ENCODE measurements around the gene TYW1. TPM values are rescaled to one million over a fixed set of nuclear protein-coding genes. Genes with fewer than 3 reads are reported as not detected.
"Not testable (repeated sequence)": the region's sequence is repeated elsewhere in the genome, so short reads cannot be mapped to it uniquely, and the experiment has no call there.

TYW1 gene
- total and polyA plus RNA-seq, 2 of the 8 experiments (the other 6 are each of a cell fraction or from before 2014, with no cell fraction given): 8.8 to 16.2 TPM

- H2BK5ac ChIP-seq (ENCODE audit: low read depth, low read length); H3K9ac ChIP-seq (replicated peaks in 1 of 4; ENCODE audit: extremely low read depth in 1 of 4, low read depth in 3 of 4, low read length in 3 of 4); H3K4ac ChIP-seq (replicated peaks; ENCODE audit: insufficient read length, low read depth, low read length); H2AK5ac ChIP-seq (ENCODE audit: low read depth, low read length); H3K9me3 ChIP-seq (ENCODE audit: insufficient read depth in 2 of 2, low read depth in 1 of 2, low read length in 1 of 2); H2BK12ac ChIP-seq (ENCODE audit: low read depth, low read length); H2AFZ ChIP-seq (ENCODE audit: low read length); H3K79me1 ChIP-seq (ENCODE audit: low read depth, low read length); H4K5ac ChIP-seq (ENCODE audit: insufficient read length, low read depth, low read length); H3K23ac ChIP-seq (ENCODE audit: insufficient read length); H2BK15ac ChIP-seq (ENCODE audit: low read length); CTCF ChIA-PET (ENCODE audit: partially characterized antibody); DNase-seq (ENCODE audit: low read depth in 1 of 2, low spot score in 2 of 2); H3K56ac ChIP-seq (replicated peaks; ENCODE audit: insufficient read length, low read depth, low read length); H3K27ac ChIP-seq (ENCODE audit: low read depth, low read length); H4K20me1 ChIP-seq (replicated peaks in 1 of 2; ENCODE audit: control insufficient read depth in 1 of 2, insufficient read depth in 2 of 2, low read length in 2 of 2); H2BK120ac ChIP-seq (replicated peaks; ENCODE audit: low read depth, low read length); H4K8ac ChIP-seq (ENCODE audit: extremely low read depth, insufficient read depth, low read length); H2BK20ac ChIP-seq (ENCODE audit: low read length); H3K27me3 ChIP-seq (replicated peaks in 1 of 4; ENCODE audit: control insufficient read depth in 3 of 4, extremely low read depth in 1 of 4, insufficient read depth in 3 of 4, low read length in 3 of 4); H3K4me2 ChIP-seq (ENCODE audit: insufficient read depth in 1 of 2, low read depth in 2 of 2, low read length in 2 of 2); FAIRE-seq; H3K23me2 ChIP-seq (ENCODE audit: low read depth, low read length); H3K4me1 ChIP-seq (replicated peaks in 1 of 4; ENCODE audit: control insufficient read depth in 3 of 4, insufficient read depth in 4 of 4, low read length in 3 of 4); H3K79me2 ChIP-seq (ENCODE audit: control insufficient read depth in 1 of 2, insufficient read depth in 2 of 2, low read length in 2 of 2); H4K91ac ChIP-seq (replicated peaks; ENCODE audit: insufficient read length, low read length); H3K36me3 ChIP-seq (ENCODE audit: control insufficient read depth in 2 of 4, insufficient read depth in 4 of 4, low read length in 3 of 4); H3K4me3 ChIP-seq (ENCODE audit: extremely low read depth in 1 of 4, insufficient read depth in 2 of 4, low read depth in 3 of 4, low read length in 4 of 4); POLR2A ChIA-PET (ENCODE audit: partially characterized antibody); H3K14ac ChIP-seq (ENCODE audit: insufficient read length); H3K18ac ChIP-seq (ENCODE audit: extremely low read depth, low read length): not testable (repeated sequence)
- WGBS, 2 experiments (ENCODE audit: extremely low coverage in 1 of 2, insufficient coverage in 1 of 2, insufficient read length in 1 of 2, insufficient replicate concordance in 2 of 2, low coverage in 1 of 2, low lambda C conversion rate in 2 of 2, missing lambda C conversion rate in 1 of 2): 87% methylated on average over 3 of the region's 3 CpGs; no CpG with 5 or more reads in 1 of the 2 experiments
Measured at GRCh38 chr7:67139876-67140275, 143.2 kb downstream of the TYW1 start.

- H3K14ac ChIP-seq (ENCODE audit: insufficient read length); H3K18ac ChIP-seq (ENCODE audit: extremely low read depth, low read length); H3K4me3 ChIP-seq (ENCODE audit: extremely low read depth in 1 of 4, insufficient read depth in 2 of 4, low read depth in 3 of 4, low read length in 4 of 4); H3K27ac ChIP-seq (ENCODE audit: low read depth, low read length); H4K8ac ChIP-seq (ENCODE audit: extremely low read depth, insufficient read depth, low read length); DNase-seq (ENCODE audit: low read depth in 1 of 2, low spot score in 2 of 2); H3K27me3 ChIP-seq (replicated peaks in 1 of 4; ENCODE audit: control insufficient read depth in 3 of 4, extremely low read depth in 1 of 4, insufficient read depth in 3 of 4, low read length in 3 of 4); H3K36me3 ChIP-seq (ENCODE audit: control insufficient read depth in 2 of 4, insufficient read depth in 4 of 4, low read length in 3 of 4); H2BK12ac ChIP-seq (ENCODE audit: low read depth, low read length); CTCF ChIA-PET (ENCODE audit: partially characterized antibody); H3K56ac ChIP-seq (replicated peaks; ENCODE audit: insufficient read length, low read depth, low read length); H3K23ac ChIP-seq (ENCODE audit: insufficient read length); H3K4me1 ChIP-seq (replicated peaks in 1 of 4; ENCODE audit: control insufficient read depth in 3 of 4, insufficient read depth in 4 of 4, low read length in 3 of 4); H3K79me2 ChIP-seq (ENCODE audit: control insufficient read depth in 1 of 2, insufficient read depth in 2 of 2, low read length in 2 of 2); H2BK15ac ChIP-seq (ENCODE audit: low read length); H4K20me1 ChIP-seq (replicated peaks in 1 of 2; ENCODE audit: control insufficient read depth in 1 of 2, insufficient read depth in 2 of 2, low read length in 2 of 2); H3K79me1 ChIP-seq (ENCODE audit: low read depth, low read length); H3K4me2 ChIP-seq (ENCODE audit: insufficient read depth in 1 of 2, low read depth in 2 of 2, low read length in 2 of 2); FAIRE-seq; H2BK120ac ChIP-seq (replicated peaks; ENCODE audit: low read depth, low read length); H2AK5ac ChIP-seq (ENCODE audit: low read depth, low read length); H3K9ac ChIP-seq (replicated peaks in 1 of 4; ENCODE audit: extremely low read depth in 1 of 4, low read depth in 3 of 4, low read length in 3 of 4); H3K9me3 ChIP-seq (ENCODE audit: insufficient read depth in 2 of 2, low read depth in 1 of 2, low read length in 1 of 2); H3K4ac ChIP-seq (replicated peaks; ENCODE audit: insufficient read length, low read depth, low read length); H4K91ac ChIP-seq (replicated peaks; ENCODE audit: insufficient read length, low read length); H3K23me2 ChIP-seq (ENCODE audit: low read depth, low read length); POLR2A ChIA-PET (ENCODE audit: partially characterized antibody); H2AFZ ChIP-seq (ENCODE audit: low read length); H4K5ac ChIP-seq (ENCODE audit: insufficient read length, low read depth, low read length); H2BK20ac ChIP-seq (ENCODE audit: low read length); H2BK5ac ChIP-seq (ENCODE audit: low read depth, low read length): not testable (repeated sequence)
- 87% methylated on average over 2 of the region's 2 CpGs; no CpG with 5 or more reads in 1 of the 2 experiments for WGBS, 2 experiments (ENCODE audit: extremely low coverage in 1 of 2, insufficient coverage in 1 of 2, insufficient read length in 1 of 2, insufficient replicate concordance in 2 of 2, low coverage in 1 of 2, low lambda C conversion rate in 2 of 2, missing lambda C conversion rate in 1 of 2)
Measured at GRCh38 chr7:67141001-67141400, 144.4 kb downstream of the TYW1 start.

Data from H1 (cell line).